Kidney (tissue), 22 donors: ENCODE data around the gene DAP3. TPM values are rescaled to one million over a fixed set of nuclear protein-coding genes. Genes with fewer than 3 reads are reported as not detected.
"Not testable (repeated sequence)": the region's sequence is repeated elsewhere in the genome, so short reads cannot be mapped to it uniquely, and the experiment has no call there.

Experiments
- DNase-seq, 5 donors: peaks; one replicate each; pipeline ENCODE4 v3.0.0-alpha.2; 2013 to 2020
- FAIRE-seq: peaks from 2 replicates; lab custom pipeline; 2012; peaks lifted over from hg19 to GRCh38; lab: Jason Lieb, UNC
- H3K27ac ChIP-seq, 2 donors: one replicate each; pipeline ENCODE4 v1.7.0; 2013; ENCODE audit warnings: low read depth in 2 of 2, low read length in 2 of 2, inconsistent platforms in 1 of 2
- H3K27me3 ChIP-seq: one replicate; pipeline ENCODE4 v1.7.1; 2013; ENCODE audit warnings: low read length, inconsistent platforms; ENCODE audit not compliant: control insufficient read depth, insufficient read depth
- H3K36me3 ChIP-seq, 3 donors: one replicate each; pipeline versions ENCODE4 v1.7.0 to v1.7.1; 2013; ENCODE audit warnings: low read length in 3 of 3, control low read depth in 1 of 3, inconsistent platforms in 1 of 3; ENCODE audit not compliant: insufficient read depth in 3 of 3, control insufficient read depth in 2 of 3
- H3K4me1 ChIP-seq, 3 donors: one replicate each; pipeline versions ENCODE4 v1.7.0 to v1.7.1; 2013; ENCODE audit warnings: low read length in 3 of 3, inconsistent platforms in 1 of 3, low read depth in 1 of 3; ENCODE audit not compliant: control insufficient read depth in 2 of 3, insufficient read depth in 2 of 3
- H3K4me3 ChIP-seq, 3 donors: one replicate each; pipeline versions ENCODE4 v1.7.0 to v1.8.1; 2013; ENCODE audit warnings: low read length in 3 of 3, control low read depth in 1 of 3, inconsistent platforms in 1 of 3
- H3K9ac ChIP-seq, 3 donors: one replicate each; pipeline versions ENCODE4 v1.7.0 to v1.7.1; 2013; ENCODE audit warnings: low read length in 3 of 3, control low read depth in 1 of 3, inconsistent platforms in 1 of 3
- H3K9me3 ChIP-seq, 3 donors: one replicate each; pipeline versions ENCODE4 v1.7.0 to v1.7.1; 2013; ENCODE audit warnings: low read length in 3 of 3, control low read depth in 1 of 3, inconsistent platforms in 1 of 3; ENCODE audit not compliant: control insufficient read depth in 2 of 3, insufficient read depth in 1 of 3
- CTCF ChIP-seq: IDR thresholded peaks from 3 replicates; pipeline ENCODE4 v1.5.1; 2012; ENCODE audit warnings: mild to moderate bottlenecking, moderate library complexity, borderline replicate concordance; ENCODE audit not compliant: insufficient read depth; ENCODE audit errors: extremely low read depth
- intact Hi-C: fragments of 100-400 bp; cut with DNase I; formaldehyde crosslinking; loops from one replicate; pipeline ENCODE4 v1.11.1; 2022
- long read RNA-seq, 10 donors: library from polyadenylated mRNA in 1 of 10; unstranded in 1 of 10; transcript quantifications; one replicate each; pipeline ENCODE4 v2.0.0 and lab custom pipeline, GENCODE V29; 2021 to 2026
- polyA plus RNA-seq: library from polyadenylated mRNA; stranded (reverse); fragments of 350-450 nt; fragmentation: Illumina TruSeq; extraction: RNeasy Lipid Tissue Mini Kit (QIAGEN cat#74804); gene quantifications from one replicate; pipeline ENCODE4 v1.2.3, GENCODE V29; 2014; ENCODE audit warnings: low read depth, low replicate concordance; ENCODE audit not compliant: insufficient read depth
- total RNA-seq: library from RNA; stranded (reverse); fragmentation: NEBNext Ultra II Directional; extraction: Animal tissue kit (Norgen Biotek cat#: 25700); gene quantifications from one replicate; pipeline ENCODE4 v1.2.1, GENCODE V29; 2021
- donor health status: control.
- donor health status: control.
- donor health status: control.
- donor health status: control.
- donor health status: control.
- donor health status: DM: yes; HTN: yes; CAD: no.
- donor health status: Normal renal cell carcinoma (clear cell type).

DAP3 gene
- 85.2 TPM for total RNA-seq
- polyA plus RNA-seq = 92.2 TPM
- long read RNA-seq, donor 1, transcript DAP3-202 (13 exons, 2,089 nt) = minor isoform, 7 of 29 reads
- long read RNA-seq, donor 1, transcript DAP3-216 (2 exons, 679 nt) = major isoform, 10 of 29 reads
- long read RNA-seq, donor 1, partial matches to known transcripts = 10 of 29 reads
- long read RNA-seq, donor 1, other reads (novel, unspliced or antisense) = 0 of 29 reads
- long read RNA-seq, donor 2, transcript DAP3-216 (2 exons, 679 nt) = major isoform, 21 of 59 reads
- long read RNA-seq, donor 2, transcript DAP3-202 (13 exons, 2,089 nt) = minor isoform, 19 of 59 reads
- long read RNA-seq, donor 2, partial matches to known transcripts = 12 of 59 reads
- long read RNA-seq, donor 2, other reads (novel, unspliced or antisense) = 0 of 59 reads
- long read RNA-seq, donor 3, transcript DAP3-202 (13 exons, 2,089 nt) = major isoform, 23 of 59 reads
- long read RNA-seq, donor 3, transcript DAP3-216 (2 exons, 679 nt) = minor isoform, 10 of 59 reads
- long read RNA-seq, donor 3, partial matches to known transcripts = 17 of 59 reads
- long read RNA-seq, donor 3, other reads (novel, unspliced or antisense) = 0 of 59 reads
- long read RNA-seq, donor 4, transcript DAP3-216 (2 exons, 679 nt) = major isoform, 9 of 37 reads
- long read RNA-seq, donor 4, transcript DAP3-202 (13 exons, 2,089 nt) = minor isoform, 6 of 37 reads
- long read RNA-seq, donor 4, partial matches to known transcripts = 17 of 37 reads
- long read RNA-seq, donor 4, other reads (novel, unspliced or antisense) = 0 of 37 reads
- long read RNA-seq, donor 5, partial matches to known transcripts = 0 of 5 reads
- long read RNA-seq, donor 5, other reads (novel, unspliced or antisense) = 0 of 5 reads
- long read RNA-seq, donor 6, transcript DAP3-201 (13 exons, 1,649 nt) = minor isoform, 9 of 103 reads
- long read RNA-seq, donor 6, transcript DAP3-216 (2 exons, 679 nt) = major isoform, 29 of 103 reads
- long read RNA-seq, donor 6, transcript DAP3-202 (13 exons, 2,089 nt) = minor isoform, 27 of 103 reads
- long read RNA-seq, donor 6, partial matches to known transcripts = 28 of 103 reads
- long read RNA-seq, donor 6, other reads (novel, unspliced or antisense) = 0 of 103 reads
- long read RNA-seq, donor 7, transcript DAP3-201 (13 exons, 1,649 nt) = minor isoform, 5 of 40 reads
- long read RNA-seq, donor 7, transcript DAP3-202 (13 exons, 2,089 nt) = major isoform, 14 of 40 reads
- long read RNA-seq, donor 7, partial matches to known transcripts = 4 of 40 reads
- long read RNA-seq, donor 7, other reads (novel, unspliced or antisense) = 14 of 40 reads
- long read RNA-seq, donor 8, transcript DAP3-216 (2 exons, 679 nt) = major isoform, 10 of 30 reads
- long read RNA-seq, donor 8, transcript DAP3-201 (13 exons, 1,649 nt) = minor isoform, 5 of 30 reads
- long read RNA-seq, donor 8, partial matches to known transcripts = 10 of 30 reads
- long read RNA-seq, donor 8, other reads (novel, unspliced or antisense) = 0 of 30 reads
- long read RNA-seq, donor 9, transcript DAP3-216 (2 exons, 679 nt) = minor isoform, 6 of 16 reads
- long read RNA-seq, donor 9, transcript DAP3-202 (13 exons, 2,089 nt) = major isoform, 9 of 16 reads
- long read RNA-seq, donor 9, partial matches to known transcripts = 0 of 16 reads
- long read RNA-seq, donor 9, other reads (novel, unspliced or antisense) = 0 of 16 reads
- long read RNA-seq, donor 10, transcript DAP3-216 (2 exons, 679 nt) = major isoform, 13 of 31 reads
- long read RNA-seq, donor 10, transcript DAP3-201 (13 exons, 1,649 nt) = minor isoform, 5 of 31 reads
- long read RNA-seq, donor 10, partial matches to known transcripts = 5 of 31 reads
- long read RNA-seq, donor 10, other reads (novel, unspliced or antisense) = 0 of 31 reads

- intact Hi-C loops, H3K9me3 ChIP-seq, H3K36me3 ChIP-seq, FAIRE-seq, DNase-seq, H3K27me3 ChIP-seq: not testable (repeated sequence)
- Histone ChIP-seq H3K4me1 (peaks cover 0 to 11% (median 0%) of the 10 kb centered on the region in 3 donors), H3K4me3 (peak within 1 kb of the TSS; percentile 92 to 93 (median 93)), H3K27ac (peak within 1 kb of the TSS; percentile 98 to 99), H3K9ac (peak within 1 kb of the TSS; percentile 81 to 90 (median 88))
Measured at GRCh38 chr1:155689081-155689607, at the start of gene DAP3. TSS of gene DAP3 (plus strand) at chr1:155689091. CDS start at chr1:155709780, 20,689 bp downstream.

- Histone ChIP-seq H3K9me3 (peaks cover 0 to 18% (median 2%) of the 10 kb centered on the region in 3 donors), H3K9ac (no peak overlapping the region), H3K4me1 (peaks cover 0 to 4% (median 0%) of the 10 kb centered on the region in 3 donors), H3K4me3 (no peak overlapping the region), H3K27me3 (no peaks in the 10 kb centered on the region), H3K27ac (no peak overlapping the region), H3K36me3 (no peaks in the 10 kb centered on the region)
- intact Hi-C loops = no loop called here
- DNase-seq (no peak), FAIRE-seq (no peak)
- TF ChIP-seq CTCF = no peak
Measured at GRCh38 chr1:155640367-155640766, 48.5 kb upstream of the DAP3 start.

- H3K9me3 ChIP-seq = peaks cover 0 to 18% (median 2%) of the 10 kb centered on the region in 3 donors
- FAIRE-seq, DNase-seq, H3K4me3 ChIP-seq, H3K4me1 ChIP-seq, intact Hi-C loops, H3K27me3 ChIP-seq, H3K27ac ChIP-seq, H3K36me3 ChIP-seq, H3K9ac ChIP-seq: not testable (repeated sequence)
Measured at GRCh38 chr1:155642559-155643180, 46.2 kb upstream of the DAP3 start.
